SK-N-MC (cell line): ENCODE results near the gene JAG1.
A peak's percentile ranks its signal among the peaks of the same experiment; 100 is the strongest.
"Not testable (repeated sequence)": the region's sequence is repeated elsewhere in the genome, so short reads cannot be mapped to it uniquely, and the experiment has no call there.

Experiments used
- DNase-seq: peaks from one replicate; pipeline ENCODE4 v3.0.0-alpha.2; 2011; ENCODE audit warnings: low read depth, low spot score
- H3K27ac ChIP-seq: fragments of 200-600 bp; sonication (generic); 2 replicates; pipeline ENCODE4 v1.5.1; 2016; ENCODE audit warnings: mixed run types
- H3K36me3 ChIP-seq: fragments of 200-600 bp; sonication (generic); 2 replicates; pipeline ENCODE4 v1.6.1; 2017; ENCODE audit warnings: antibody characterized with exemption, low read length, mixed read lengths; ENCODE audit not compliant: insufficient read depth
- H3K4me3 ChIP-seq: fragments of 200-600 bp; sonication (generic); 2 replicates; pipeline ENCODE4 v1.5.1; 2016
- H3K9ac ChIP-seq: fragments of 200-600 bp; sonication (generic); 2 replicates; pipeline ENCODE4 v1.8.0; 2017; ENCODE audit warnings: mixed run types, mixed read lengths; ENCODE audit not compliant: insufficient read length
- H3K9me3 ChIP-seq: fragments of 200-600 bp; sonication (generic); 2 replicates; pipeline ENCODE4 v1.6.1; 2017; ENCODE audit warnings: low read depth, mild to moderate bottlenecking, antibody characterized with exemption, low read length, moderate library complexity, mixed read lengths
- EZH2 ChIP-seq: fragments of 200-600 bp; sonication (generic); IDR thresholded peaks from one replicate; pipeline ENCODE4 v1.6.1; 2017; ENCODE audit warnings: antibody characterized with exemption
- FOXP2 ChIP-seq: optimal IDR thresholded peaks from 2 replicates; pipeline ENCODE3; 2011; ENCODE audit warnings: mild to moderate bottlenecking, moderate library complexity; ENCODE audit not compliant: insufficient read depth; ENCODE audit errors: extremely low read length, control extremely low read depth
- POLR2AphosphoS5 ChIP-seq: IDR thresholded peaks from 2 replicates; pipeline ENCODE4 v1.6.1; 2012; ENCODE audit warnings: mild to moderate bottlenecking, low read depth, low read length, borderline replicate concordance

JAG1 gene

DNA sequence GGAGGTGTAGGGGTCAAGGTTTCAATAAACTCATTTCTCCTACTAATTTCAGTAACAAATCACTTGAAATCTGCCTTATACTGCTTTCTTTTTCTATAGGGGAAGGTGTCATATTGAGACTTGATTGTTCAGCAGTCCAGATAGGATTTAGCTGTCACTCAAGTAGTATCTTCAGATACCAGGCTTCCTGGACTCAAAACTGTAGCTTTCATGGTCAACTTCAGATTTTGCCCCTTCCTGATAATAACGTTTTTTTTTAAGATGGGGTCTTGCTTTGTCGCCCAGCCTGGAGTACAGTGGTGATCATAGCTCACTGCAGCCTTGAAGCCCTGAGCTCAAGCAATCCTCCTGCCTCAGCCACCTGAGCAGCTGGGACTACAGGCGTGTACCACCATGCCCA lies 77.8 kb downstream of the JAG1 start:
- Histone ChIP-seq H3K9ac (no peak overlapping the region), H3K27ac (no peak overlapping the region), H3K4me3 (no peak overlapping the region), H3K36me3 (0 out of 2 replicates have a peak, but pooled peaks cover 5% of the 10 kb centered on the region), H3K9me3 (no peaks in the 10 kb centered on the region)
- no peak for DNase-seq
- TF ChIP-seq POLR2AphosphoS5 (no peak), FOXP2 (no peak), EZH2 (no peak)

DNA sequence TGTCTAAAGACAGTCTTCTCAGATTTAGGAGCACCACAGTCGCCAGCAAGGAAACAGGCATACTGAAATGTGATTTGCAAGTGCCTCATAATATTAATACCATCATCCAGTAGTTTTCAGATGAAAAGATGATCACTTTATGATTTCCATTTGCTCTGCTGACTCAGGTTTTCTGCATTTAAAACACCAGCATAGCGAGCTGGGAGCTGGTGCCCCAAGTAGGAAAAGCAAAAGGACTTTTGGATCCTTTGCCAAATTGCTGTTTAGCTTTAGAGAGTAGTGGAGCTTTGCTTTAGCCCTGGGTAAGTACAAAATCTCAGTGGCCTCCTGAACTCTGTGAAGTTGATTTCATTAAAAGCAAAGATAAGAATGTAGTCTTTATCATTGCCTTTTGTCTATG lies 78.5 kb downstream of the JAG1 start:
- no peak for TF ChIP-seq FOXP2
- TF ChIP-seq POLR2AphosphoS5: no peak
- no peak for TF ChIP-seq EZH2
- Histone ChIP-seq H3K27ac (peak overlapping the region; percentile 39; the same call in 1 of the 2 replicates), H3K9me3 (no peaks in the 10 kb centered on the region), H3K4me3 (peak overlapping the region; percentile 41; the same call in 1 of the 2 replicates), H3K36me3 (no peaks in the 10 kb centered on the region), H3K9ac (no peak overlapping the region)
- DNase-seq: no peak

DNA sequence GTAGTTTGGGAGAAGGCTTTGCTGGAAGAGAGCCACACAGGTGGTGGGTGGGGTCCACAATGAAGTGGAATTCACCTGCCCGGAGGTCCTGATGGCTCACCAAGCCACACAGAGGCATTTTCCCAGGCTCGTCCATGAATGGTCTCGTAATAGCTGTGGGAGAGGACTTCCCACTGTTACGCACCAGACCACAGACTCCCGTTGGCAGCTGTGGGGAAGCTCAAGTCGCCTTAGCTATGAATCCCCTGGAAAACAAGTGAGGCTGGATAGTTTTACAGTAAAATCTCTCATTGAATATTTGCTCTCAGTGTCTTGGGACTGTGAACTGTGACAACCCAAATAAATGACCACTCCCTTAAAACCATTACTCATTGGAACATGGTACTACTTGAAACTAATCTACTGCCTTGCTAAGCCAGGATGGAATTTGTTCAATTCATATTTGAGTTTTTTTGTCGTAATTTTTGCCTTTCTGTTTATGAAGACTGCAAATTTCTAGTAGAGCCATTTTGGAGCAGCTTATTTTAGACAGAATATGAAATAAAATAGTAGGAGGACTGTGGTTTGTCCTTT lies 79.4 kb downstream of the JAG1 start:
- Histone ChIP-seq H3K27ac (no peak overlapping the region), H3K9me3 (no peaks in the 10 kb centered on the region), H3K36me3 (no peaks in the 10 kb centered on the region), H3K9ac (no peak overlapping the region), H3K4me3 (no peak overlapping the region)
- TF ChIP-seq EZH2 (no peak), FOXP2 (no peak), POLR2AphosphoS5 (no peak)
- DNase-seq: no peak

DNA sequence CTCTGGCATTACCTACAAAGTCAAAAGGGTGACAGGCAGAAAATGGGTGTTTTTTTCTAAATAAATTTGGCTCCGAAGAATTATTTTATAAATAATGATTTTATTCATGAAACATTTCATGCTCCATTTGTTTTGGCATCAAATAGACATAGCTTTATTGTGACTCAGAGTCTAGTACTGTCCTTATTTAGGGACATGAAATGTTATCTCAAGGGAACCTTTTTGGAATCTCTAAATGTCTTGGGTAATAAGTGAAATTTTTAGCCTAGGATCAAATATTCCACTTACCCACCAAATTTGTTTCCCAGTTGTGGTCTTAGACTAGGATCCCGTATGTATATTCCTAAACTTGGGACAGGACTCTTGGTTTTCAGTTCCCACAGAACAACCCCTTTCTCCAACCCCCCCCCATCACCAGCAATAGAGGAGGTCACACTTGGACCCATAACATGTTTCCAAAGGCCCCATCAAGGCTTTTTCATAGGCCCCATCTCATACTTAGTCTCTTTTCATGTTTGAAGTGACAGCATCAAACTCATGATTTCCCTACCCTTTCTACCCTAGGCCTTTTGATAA lies 81.8 kb downstream of the JAG1 start:
- Histone ChIP-seq H3K36me3 (no peaks in the 10 kb centered on the region), H3K27ac (no peak overlapping the region)

DNA sequence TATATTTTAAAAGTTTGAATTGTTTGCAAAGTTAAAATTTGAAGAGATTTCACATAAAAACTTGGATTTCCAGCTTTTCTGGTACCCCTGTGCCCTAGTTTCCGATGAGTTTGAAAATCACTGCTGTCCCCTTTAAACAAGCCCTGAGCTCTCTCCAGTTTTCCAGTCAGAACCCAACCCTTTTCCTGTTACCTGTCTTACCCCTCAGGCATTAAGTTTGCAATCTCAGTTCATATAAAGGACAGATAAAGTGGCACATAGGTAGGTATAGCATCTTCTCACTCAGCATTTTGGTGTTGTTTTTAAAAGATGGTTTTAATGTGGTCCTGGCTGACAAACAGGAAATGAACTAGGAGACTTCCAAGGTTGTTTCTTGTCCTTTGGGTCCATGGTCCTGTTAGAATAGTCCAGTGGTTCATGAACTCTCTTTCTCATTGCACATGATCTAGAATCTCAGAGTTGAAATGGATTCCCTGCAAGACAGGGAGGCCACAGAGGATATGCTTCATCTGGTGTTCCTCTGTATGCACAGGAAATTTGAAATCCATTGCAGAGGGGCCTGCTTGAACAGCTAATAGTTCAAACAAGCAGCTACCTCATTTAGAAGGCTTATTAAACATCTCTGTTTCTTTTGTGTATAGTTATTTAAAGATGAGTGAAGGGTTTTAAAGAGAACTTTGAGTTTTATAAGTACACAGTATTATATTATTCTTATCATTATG lies 82.7 kb downstream of the JAG1 start:
- Histone ChIP-seq H3K4me3 (no peak overlapping the region), H3K9ac (no peak overlapping the region), H3K36me3 (no peaks in the 10 kb centered on the region), H3K9me3 (no peaks in the 10 kb centered on the region), H3K27ac (no peak overlapping the region)
- no peak for TF ChIP-seq POLR2AphosphoS5
- TF ChIP-seq FOXP2: no peak
- TF ChIP-seq EZH2: no peak
- DNase-seq: no peak

More for the DNA sequence above, 81.8 kb downstream of the JAG1 start:
- no peak for DNase-seq
- H3K9ac ChIP-seq: no peak overlapping the region
- TF ChIP-seq EZH2 (no peak), POLR2AphosphoS5 (no peak)
- no peaks in the 10 kb centered on the region for H3K9me3 ChIP-seq
- no peak overlapping the region for H3K4me3 ChIP-seq

DNA sequence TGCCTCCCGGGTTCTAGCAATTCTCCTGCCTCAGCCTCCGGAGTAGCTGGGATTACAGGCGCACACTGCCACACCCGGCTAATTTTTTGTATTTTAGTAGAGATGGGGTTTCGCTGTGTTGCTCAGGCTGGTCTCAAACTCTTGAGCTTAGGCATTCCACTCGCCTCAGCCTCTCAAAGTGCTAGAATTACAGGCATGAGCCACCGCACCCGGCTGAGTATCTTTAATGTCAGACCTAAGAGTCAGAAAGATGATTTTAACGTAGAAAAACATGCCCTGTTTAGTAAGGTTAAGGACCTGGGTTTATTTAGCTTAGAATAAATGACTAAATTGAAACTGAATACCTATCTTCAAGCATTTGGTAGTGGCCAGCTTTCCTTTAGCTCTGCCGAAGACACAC lies 83.4 kb downstream of the JAG1 start:
- not testable (repeated sequence) for H3K27ac ChIP-seq, DNase-seq, H3K9me3 ChIP-seq, H3K36me3 ChIP-seq, H3K4me3 ChIP-seq, H3K9ac ChIP-seq
